GM12865 (cell line): ENCODE results near the gene STON2.

Source experiments
- DNase-seq: peaks from one replicate; pipeline ENCODE4 v3.0.0; 2010; ENCODE audit warnings: low read depth
- H3K4me3 ChIP-seq: 2 replicates; pipeline ENCODE4 v1.5.1; 2011; ENCODE audit warnings: mild to moderate bottlenecking, low read depth, low read length, control low read depth
- CTCF ChIP-seq: IDR thresholded peaks from 2 replicates; pipeline ENCODE4 v1.5.1; 2011; ENCODE audit warnings: low read length, control low read depth, low read depth, inconsistent platforms; ENCODE audit not compliant: insufficient read depth; ENCODE audit errors: missing control alignments

The STON2 gene

GRCh38 chr14:81341370-81341769 is 58.8 kb downstream of the STON2 start:
- H3K4me3 ChIP-seq: no peak overlapping the region
- no peak for DNase-seq
- no peak for TF ChIP-seq CTCF

- no peak for DNase-seq
- TF ChIP-seq CTCF: no peak
- H3K4me3 ChIP-seq: no peak overlapping the region
Observed at GRCh38 chr14:81340201-81340600, 59.9 kb downstream of the STON2 start.

GRCh38 chr14:81337073-81337472 is 63.1 kb downstream of the STON2 start:
- DNase-seq: no peak
- no peak for TF ChIP-seq CTCF
- H3K4me3 ChIP-seq: no peak overlapping the region

GRCh38 chr14:81336009-81336408 is 64.1 kb downstream of the STON2 start:
- TF ChIP-seq CTCF: no peak
- no peak for DNase-seq
- H3K4me3 ChIP-seq: no peak overlapping the region

GRCh38 chr14:81332725-81333124 is 67.4 kb downstream of the STON2 start:
- DNase-seq: no peak
- H3K4me3 ChIP-seq: no peak overlapping the region
- no peak for TF ChIP-seq CTCF

GRCh38 chr14:81331229-81332021 is 68.7 kb downstream of the STON2 start:
- no peak for DNase-seq
- no peak for TF ChIP-seq CTCF

GRCh38 chr14:81330619-81331122 is 69.5 kb downstream of the STON2 start:
- no peak for TF ChIP-seq CTCF
- no peak overlapping the region for H3K4me3 ChIP-seq
- no peak for DNase-seq

More at GRCh38 chr14:81331229-81332021, 68.7 kb downstream of the STON2 start:
- no peak overlapping the region for H3K4me3 ChIP-seq
